ENCODE data around the gene ATN1. TPM values are rescaled to one million over a fixed set of nuclear protein-coding genes. Genes with fewer than 3 reads are reported as not detected.

Gene ATN1
- total and polyA plus RNA-seq, 7 donors, result 30.1 to 138 (median 53.8) TPM

DNA sequence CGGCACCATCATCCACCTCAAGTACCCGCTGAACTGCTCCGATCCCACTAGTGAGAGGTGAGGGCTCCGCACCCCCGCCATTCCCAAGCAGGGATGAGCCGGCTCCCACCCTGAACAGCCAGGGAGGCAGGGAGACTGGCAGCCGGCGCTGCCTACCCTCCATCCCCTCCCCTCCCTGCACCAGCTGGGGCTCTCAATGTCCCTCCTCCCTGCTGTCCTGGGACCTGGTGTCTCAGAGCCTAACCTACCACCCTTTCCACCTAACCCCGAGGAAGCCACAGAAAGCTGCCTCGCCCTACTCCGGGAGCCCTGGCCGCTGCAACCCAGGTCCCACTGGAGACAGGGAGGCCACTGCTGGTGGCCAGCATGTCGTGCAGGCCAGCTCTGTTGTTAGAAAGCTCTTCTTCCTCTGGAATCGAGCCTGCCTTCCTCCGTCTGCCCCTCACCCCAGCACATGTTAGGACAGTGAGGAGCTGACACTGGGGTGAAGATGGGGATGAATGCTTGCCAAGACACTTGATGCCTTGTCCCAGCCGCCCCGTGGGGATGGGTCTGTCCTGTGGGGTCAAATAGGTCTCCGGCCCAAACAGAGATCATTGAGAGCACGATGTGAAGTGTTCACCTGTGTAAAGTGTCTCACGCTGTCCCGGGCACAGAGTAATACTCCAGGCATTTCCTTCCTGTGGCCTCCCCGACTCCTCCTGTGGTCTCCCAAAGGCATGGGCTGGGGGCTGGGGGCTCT is 24.5 kb downstream of the ATN1 start:
- Histone ChIP-seq H3K27me3 (no peaks in the 10 kb centered on the region), H3K36me3 (no peaks in the 10 kb centered on the region), H3K27ac (peak overlapping the region; percentile 50 to 60 (median 54)), H3K9me3 (no peaks in the 10 kb centered on the region), H3K4me3 (peak overlapping the region in 3 of 4 donors; percentile 18 to 48 (median 31)), H3K4me1 (peaks cover 0 to 3% (median 0%) of the 10 kb centered on the region in 4 donors)
- whole genome bisulfite sequencing, 2 donors, result 46 to 73% methylated on average over 22 of the region's 22 CpGs
- intact Hi-C loops (cut with DNase I), result no loop called here
- DNase-seq, result peak; percentile 61
- TF ChIP-seq POLR2AphosphoS5 (IDR thresholded peaks at IDR 0.05), result no peak
- TF ChIP-seq EP300 (IDR thresholded peaks at IDR 0.05), result no peak
- no peak for TF ChIP-seq POLR2A (IDR thresholded peaks at IDR 0.05)
- TF ChIP-seq, protein P1, sequence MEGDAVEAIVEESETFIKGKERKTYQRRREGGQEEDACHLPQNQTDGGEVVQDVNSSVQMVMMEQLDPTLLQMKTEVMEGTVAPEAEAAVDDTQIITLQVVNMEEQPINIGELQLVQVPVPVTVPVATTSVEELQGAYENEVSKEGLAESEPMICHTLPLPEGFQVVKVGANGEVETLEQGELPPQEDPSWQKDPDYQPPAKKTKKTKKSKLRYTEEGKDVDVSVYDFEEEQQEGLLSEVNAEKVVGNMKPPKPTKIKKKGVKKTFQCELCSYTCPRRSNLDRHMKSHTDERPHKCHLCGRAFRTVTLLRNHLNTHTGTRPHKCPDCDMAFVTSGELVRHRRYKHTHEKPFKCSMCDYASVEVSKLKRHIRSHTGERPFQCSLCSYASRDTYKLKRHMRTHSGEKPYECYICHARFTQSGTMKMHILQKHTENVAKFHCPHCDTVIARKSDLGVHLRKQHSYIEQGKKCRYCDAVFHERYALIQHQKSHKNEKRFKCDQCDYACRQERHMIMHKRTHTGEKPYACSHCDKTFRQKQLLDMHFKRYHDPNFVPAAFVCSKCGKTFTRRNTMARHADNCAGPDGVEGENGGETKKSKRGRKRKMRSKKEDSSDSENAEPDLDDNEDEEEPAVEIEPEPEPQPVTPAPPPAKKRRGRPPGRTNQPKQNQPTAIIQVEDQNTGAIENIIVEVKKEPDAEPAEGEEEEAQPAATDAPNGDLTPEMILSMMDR (IDR thresholded peaks at IDR 0.05), result no peak

DNA sequence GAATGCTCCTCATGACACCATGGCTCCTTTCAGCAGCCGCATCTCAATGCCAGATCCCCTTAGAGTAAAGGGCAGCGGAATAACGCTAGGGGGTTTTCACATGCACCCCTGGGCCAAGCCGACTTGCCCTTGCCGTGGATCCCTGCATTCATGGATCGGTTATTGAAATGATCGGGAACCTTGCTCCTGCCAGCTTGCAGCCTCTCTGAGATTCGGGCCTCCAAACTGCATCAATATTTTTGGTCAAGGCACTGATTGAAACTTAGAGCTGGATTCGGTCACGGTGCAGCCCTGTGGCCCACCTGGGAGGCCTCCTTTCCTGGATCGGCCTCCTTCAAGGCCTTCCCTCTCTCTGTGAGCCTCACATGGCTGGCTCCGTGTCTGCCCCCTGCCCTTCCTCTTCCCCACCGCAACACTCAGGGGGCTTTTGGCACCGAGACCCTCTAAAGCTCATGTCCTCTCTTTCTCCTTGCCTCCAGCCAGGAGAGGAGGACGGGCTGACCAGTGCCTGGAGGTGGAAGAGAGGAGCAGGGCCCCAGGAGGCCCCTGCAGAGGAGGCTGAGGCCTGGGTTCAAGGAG is 25.2 kb downstream of the ATN1 start:
- DNase-seq, result peak; percentile 45
- peak overlapping the region in 2 of 4 donors; percentile 31 to 48 for H3K4me3 ChIP-seq

DNA sequence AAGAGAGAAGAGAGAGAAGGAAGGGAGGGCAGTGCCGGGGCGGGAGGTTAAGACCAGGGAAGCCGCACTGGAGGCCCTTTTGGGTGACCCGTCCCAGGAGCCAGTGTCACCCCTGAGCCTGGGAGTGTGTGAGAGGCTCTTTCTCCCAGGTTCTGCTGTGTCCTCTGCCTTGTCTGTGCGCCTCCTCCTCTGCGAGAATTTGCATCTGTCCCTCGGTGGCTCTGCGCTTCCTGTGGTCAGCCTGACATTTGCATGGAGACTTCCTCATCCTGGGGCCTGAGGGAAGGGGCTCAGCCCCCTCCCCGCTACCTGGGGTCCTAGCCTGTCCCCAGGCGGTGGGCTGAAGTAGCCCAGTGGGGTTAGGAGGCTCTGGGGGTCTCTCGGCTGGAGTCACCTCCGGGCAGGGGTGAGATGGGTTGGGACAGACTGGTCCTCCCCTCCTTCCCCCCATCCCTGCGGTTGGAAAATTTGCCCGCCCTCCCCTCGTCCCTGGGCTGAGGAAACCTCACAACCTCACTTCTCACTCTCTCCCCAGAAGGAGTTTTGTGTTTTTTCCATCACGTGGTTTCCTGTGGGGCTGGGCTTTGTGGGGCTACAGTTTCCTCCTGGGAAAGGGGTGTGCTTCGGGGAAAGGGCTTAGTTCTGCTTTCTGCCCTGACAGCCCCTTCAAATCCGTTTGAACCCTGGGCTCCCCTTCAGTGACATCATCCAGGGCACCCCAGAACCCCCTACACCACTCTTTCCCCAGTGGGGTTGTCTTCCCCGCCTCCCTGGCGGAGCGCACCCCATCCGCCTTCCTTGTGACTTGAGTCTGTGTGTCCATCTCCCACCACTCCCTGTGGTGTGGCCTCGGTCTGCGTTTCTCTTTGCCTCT is 25.9 kb downstream of the ATN1 start:
- Histone ChIP-seq H3K4me1 (peaks cover 0 to 9% (median 2%) of the 10 kb centered on the region in 4 donors), H3K27me3 (no peaks in the 10 kb centered on the region), H3K9me3 (no peaks in the 10 kb centered on the region), H3K27ac (peak overlapping the region; percentile 32 to 60 (median 46)), H3K36me3 (no peaks in the 10 kb centered on the region), H3K4me3 (peak overlapping the region in 2 of 4 donors; percentile 31 to 48)
- WGBS, 2 donors, result 36 to 74% methylated on average over 24 of the region's 24 CpGs
- intact Hi-C loops (cut with DNase I), result no loop called here
- TF ChIP-seq POLR2A (IDR thresholded peaks at IDR 0.05) (no peak), POLR2AphosphoS5 (IDR thresholded peaks at IDR 0.05) (no peak), EP300 (IDR thresholded peaks at IDR 0.05) (no peak)
- TF ChIP-seq, protein P1 (IDR thresholded peaks at IDR 0.05), result no peak
- peak; percentile 79 for DNase-seq

More for the DNA sequence above, 25.2 kb downstream of the ATN1 start:
- peaks cover 0 to 3% (median under 1%) of the 10 kb centered on the region in 4 donors for H3K4me1 ChIP-seq
- peak overlapping the region; percentile 32 to 60 (median 46) for H3K27ac ChIP-seq
- no peaks in the 10 kb centered on the region for H3K9me3 ChIP-seq
- no peak for TF ChIP-seq POLR2AphosphoS5 (IDR thresholded peaks at IDR 0.05)
- no peak for TF ChIP-seq EP300 (IDR thresholded peaks at IDR 0.05)
- TF ChIP-seq POLR2A (IDR thresholded peaks at IDR 0.05), result no peak
- TF ChIP-seq, protein P1 (IDR thresholded peaks at IDR 0.05), result no peak
- no peaks in the 10 kb centered on the region for H3K36me3 ChIP-seq
- no peaks in the 10 kb centered on the region for H3K27me3 ChIP-seq
- intact Hi-C loops (cut with DNase I), result no loop called here
- WGBS, 2 donors, result 56 to 84% methylated on average over 15 of the region's 15 CpGs

DNA sequence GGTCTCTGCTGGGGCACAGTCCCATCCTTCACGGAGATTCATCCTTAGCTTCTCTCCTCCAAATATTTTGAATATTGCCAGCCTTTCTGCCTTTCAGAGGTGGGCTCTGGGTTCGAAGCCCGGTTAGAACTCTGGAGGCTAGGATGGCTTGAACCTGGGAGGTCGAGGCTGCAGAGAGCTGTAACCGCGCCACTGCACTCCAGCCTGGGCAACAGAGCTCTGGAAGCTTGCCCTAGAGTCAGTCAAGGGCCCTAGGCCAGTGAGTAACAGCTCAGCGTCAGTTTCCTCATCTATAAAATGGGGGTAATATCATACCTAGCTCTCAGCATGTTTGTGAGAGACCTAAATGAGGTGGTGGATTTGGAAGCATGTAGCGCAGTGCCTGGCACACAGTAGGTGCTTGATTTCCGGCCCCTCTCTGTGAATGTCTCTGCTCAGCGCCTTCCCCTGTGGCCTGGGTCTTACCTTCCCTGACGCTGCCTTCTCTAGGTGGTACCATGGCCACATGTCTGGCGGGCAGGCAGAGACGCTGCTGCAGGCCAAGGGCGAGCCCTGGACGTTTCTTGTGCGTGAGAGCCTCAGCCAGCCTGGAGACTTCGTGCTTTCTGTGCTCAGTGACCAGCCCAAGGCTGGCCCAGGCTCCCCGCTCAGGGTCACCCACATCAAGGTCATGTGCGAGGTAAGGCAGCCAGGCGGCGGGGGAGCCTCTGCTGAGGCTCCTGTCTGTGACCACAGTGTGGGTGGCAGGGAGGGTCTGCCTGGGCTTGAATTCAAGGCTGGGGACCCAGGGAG is 26.8 kb downstream of the ATN1 start:
- Histone ChIP-seq H3K4me1 (peaks cover 0 to 10% (median 2%) of the 10 kb centered on the region in 4 donors), H3K27ac (peak overlapping the region in 1 of 4 donors; percentile 60), H3K27me3 (no peaks in the 10 kb centered on the region), H3K9me3 (no peaks in the 10 kb centered on the region), H3K36me3 (no peaks in the 10 kb centered on the region), H3K4me3 (peak overlapping the region in 2 of 4 donors; percentile 31 to 48)
- 78 to 89% methylated on average over 21 of the region's 21 CpGs for WGBS, 2 donors
- no peak for DNase-seq
- no peak for TF ChIP-seq POLR2A (IDR thresholded peaks at IDR 0.05)
- no peak for TF ChIP-seq EP300 (IDR thresholded peaks at IDR 0.05)
- TF ChIP-seq, protein P1 (IDR thresholded peaks at IDR 0.05), result no peak
- no peak for TF ChIP-seq POLR2AphosphoS5 (IDR thresholded peaks at IDR 0.05)
- intact Hi-C loops (cut with DNase I), result no loop called here

Data from sigmoid colon (tissue), 7 donors.